Hepatic stellate cell (primary cell): ENCODE measurements around the gene ALKAL2.

Experiments
- DNase-seq: peaks from one replicate; pipeline ENCODE4 v3.0.0; 2011; ENCODE audit warnings: low spot score

ALKAL2 gene

DNA sequence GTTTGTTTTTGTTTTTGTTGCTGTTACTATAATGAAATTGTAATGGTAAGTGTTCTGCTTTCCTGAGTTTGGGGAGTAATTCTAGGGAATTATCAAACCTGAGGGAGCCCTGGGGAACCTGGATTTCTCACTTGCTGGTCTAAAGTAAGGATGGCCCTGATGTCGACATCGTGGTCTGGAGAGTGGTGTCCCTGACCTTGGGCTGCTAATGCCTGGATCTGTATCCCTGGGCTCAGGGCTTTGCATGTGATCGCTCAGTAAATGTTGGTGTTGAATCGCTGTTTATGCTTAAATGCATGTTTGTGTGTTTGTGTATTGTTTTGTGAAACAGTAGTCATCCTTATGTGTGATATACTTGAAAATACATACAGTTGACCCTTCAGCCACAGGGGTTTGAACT, 17.0 kb downstream of the ALKAL2 start:
- DNase-seq, result no peak

DNA sequence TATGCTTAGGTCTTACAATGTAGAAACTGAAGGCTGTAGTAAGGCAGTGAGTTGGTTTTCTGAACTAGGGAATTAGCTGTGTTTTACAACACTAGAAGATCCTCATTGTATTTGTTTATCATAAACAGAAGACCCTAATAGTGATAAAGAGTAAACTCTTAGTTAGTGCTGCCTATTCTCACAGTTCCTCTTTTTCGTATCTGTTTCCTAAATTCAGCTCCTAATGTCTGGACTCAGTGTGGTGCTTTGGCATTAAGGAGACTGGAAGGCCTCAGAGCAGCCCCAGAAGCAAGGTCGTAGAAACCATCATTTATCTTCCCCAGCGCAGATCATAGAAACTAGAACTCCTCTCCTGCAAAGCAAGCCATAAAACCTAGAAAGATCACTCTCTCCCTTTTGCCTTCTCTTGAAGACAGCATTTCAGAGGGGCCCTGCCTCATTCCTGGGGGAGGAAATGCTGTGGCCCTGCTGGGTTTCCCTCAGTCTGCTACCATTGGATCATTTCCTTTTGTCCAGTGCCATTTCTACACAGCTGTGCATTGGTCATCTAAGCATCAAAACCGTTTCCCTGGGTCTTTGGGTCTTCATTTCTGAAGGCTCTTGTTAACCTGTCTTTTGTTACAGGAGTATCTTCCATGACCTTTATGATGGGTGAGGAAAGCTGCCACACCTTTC, 18.4 kb downstream of the ALKAL2 start:
- no peak for DNase-seq

DNA sequence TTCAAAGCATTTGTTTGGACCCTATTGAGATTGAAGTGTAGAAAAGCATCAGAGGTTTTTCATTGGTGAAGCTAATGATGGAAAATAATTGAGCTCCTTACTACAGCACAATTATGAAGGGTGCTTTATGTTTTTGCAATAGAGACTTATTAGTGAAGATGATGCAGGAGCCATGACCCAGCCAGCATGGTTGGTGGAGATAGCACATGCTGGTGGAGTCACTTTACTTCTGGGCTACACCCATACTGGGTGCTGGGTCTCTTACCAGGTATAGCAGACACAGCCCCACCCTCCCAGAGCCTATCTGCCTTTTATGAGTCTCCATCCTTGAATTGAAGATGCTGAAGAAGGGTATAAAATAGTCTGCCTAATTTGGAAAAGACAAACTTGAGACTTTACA, 19.6 kb downstream of the ALKAL2 start:
- DNase-seq, result no peak

DNA sequence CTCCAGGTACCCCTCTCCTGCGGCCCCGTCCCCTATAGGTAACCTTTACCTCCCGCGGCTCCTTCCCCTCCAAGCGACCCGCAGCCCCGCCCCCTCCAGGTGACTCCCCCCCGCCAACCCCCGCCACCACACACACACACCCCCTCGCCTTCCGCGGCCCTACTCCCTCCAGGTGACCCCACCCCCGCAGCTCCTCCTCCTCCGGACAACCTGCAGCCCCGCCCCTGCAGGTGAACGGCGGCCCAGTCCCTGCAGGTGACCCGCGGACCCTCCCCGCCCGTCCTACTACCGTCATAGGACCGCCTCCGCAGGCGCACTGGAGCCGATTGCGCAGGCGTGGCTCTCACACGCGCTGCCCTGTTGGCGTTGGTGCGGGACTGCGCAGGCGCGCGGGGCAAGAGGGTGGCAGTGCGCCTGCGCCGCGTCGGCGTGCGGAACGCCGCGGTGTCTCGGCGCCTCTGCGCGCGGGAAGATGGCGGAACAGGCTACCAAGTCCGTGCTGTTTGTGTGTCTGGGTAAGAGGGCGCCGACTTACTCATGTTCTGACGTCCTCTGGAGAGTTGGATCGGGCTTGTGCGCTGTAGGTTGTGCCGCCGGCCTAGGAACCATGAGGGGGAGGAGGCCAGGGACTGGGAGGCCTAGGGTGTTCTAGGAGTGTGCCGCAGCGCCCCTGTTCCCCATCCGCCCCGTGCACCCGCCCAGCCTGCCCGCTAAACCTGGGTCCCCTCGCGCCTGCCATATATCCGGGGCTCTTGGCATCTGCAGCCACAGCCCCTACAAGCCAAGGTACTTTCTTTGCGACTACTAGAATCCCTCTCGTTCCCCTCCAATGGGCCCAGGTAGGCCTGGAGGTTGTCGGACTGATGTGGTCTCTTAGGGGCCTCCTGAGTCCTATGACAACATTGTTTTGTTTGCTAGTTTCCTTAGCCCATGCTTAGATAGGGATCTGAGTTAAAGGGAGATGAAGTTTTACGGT, 23.1 kb downstream of the ALKAL2 start, which contains the start of gene ACP1:
ACP1 (plus strand) TSS at position 455 of the 976 bp plus-strand sequence; CDS start at position 473, 18 bp downstream.
- DNase-seq, result peak; percentile 97

DNA sequence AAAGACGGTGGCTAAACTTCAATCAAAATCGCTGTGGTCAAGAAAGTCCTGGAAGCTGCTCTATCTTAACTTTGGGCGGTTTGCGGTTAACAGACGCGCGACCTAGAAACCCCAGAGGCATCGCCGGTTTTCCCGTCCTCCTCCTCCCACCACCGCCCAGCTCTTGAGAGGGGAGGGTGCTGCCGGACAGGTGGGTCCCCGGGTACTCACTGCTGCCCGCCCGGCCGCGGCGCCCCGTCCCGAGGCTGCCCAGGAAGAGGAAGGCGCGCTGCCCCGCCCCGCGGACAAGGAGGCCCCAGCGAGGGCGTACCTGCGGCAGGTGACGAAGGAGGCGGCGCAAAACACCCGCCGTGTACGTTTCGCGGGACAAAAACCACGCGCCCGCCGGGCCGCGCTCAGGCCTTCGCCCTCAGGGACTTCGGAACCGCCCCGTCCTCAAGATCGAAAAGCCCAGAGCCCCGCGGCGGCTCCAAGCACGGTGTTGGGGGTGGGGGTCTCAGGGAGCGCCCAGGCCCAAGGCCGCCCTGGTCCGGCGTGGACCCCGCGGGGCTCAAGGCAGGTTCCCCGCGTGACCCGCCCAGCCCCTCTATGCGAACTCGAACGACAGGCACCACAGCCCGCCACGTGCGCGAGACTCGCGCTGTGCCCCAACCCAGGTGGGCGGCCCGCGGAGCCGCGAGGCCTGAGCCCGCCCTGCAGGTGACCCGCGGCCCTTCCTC, 24.0 kb downstream of the ALKAL2 start, which contains the start of gene SH3YL1:
SH3YL1 (minus strand) TSS at position 259 of the 719 bp plus-strand sequence; CDS start at position 211, 48 bp downstream.
- peak; percentile 9 for DNase-seq

DNA sequence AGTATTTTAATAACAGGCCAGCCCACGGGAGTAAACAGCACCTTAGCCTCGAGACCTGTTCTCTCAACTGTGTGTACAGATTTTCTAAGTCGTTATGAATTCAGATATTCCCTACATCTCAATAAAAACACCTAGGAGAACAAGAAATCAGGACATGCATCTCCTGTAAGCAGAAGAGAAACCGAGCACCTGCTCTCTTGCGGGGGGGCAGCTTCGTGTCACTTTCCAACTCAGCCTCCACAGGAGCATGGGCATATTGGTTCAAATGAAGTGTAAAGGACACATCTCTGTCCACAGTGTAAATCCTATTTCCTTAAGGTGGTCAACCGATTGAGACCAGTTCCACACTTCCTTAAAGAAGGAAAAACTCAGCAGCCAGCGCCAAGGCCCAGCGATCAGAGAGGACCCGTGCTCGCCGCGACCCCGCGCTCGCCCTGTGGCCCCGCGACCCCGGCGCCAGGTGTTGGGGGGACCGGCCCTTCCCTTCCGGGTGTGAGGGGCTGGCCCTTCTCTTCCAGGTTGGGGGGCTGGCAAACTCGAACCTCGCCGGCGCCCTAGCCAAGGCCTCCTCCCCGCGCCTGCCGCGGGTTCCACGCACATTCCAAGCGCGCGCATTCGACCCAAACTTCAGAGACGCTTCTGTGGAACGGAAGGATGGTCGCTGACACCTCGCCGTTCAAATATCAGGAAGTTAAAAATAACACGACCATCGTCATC, 24.7 kb downstream of the ALKAL2 start:
- DNase-seq, result no peak

DNA sequence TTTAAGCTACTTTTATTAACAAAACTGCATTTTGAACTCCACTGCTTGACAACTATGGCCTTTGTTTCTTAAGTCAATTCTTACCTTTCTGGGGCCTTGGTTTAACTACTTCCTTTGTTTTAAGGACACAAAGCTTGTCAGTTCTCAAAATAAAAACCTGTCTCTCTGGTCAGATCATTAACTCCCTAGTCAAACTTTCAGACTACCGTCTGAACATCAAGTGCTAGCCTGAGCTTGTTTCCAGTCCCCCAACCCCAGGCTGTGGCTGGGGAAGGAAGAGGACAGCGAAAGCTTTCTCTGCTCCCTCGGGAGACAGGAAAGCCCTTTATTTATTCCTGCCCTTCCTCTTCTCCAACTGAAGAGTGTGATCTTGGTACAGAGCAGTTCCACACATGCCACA, 25.8 kb downstream of the ALKAL2 start:
- no peak for DNase-seq

DNA sequence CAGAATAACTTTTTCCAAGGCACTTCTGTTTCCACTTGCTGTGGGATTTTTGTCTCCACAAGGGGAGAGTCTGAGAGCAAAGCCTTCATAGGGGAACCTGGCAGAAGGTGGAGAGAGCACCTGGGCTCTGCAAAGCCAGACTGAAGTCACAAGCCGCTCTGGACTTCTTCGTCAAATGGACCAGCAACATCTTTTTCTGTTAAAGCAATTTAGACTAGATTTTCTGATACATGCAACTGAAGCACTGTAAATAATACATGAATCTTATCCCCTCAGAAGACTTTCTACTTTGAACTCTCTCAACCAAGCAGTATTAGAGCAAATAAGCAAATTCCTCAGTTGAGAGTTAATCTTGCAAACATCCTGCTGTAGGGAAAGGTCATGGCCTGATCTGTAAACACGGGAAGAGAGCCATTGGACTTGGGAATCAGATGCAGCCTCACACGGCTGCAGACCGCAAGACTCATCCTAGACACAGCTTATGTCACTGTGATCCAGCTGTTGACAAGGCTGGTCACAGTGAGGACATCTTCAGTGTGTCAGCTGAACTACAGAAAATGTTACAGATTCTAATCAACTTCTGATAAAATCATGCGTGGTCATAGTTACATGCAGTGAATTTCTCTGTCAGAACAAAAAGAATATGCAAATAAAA, 27.3 kb downstream of the ALKAL2 start:
- DNase-seq, result peak; percentile 23

DNA sequence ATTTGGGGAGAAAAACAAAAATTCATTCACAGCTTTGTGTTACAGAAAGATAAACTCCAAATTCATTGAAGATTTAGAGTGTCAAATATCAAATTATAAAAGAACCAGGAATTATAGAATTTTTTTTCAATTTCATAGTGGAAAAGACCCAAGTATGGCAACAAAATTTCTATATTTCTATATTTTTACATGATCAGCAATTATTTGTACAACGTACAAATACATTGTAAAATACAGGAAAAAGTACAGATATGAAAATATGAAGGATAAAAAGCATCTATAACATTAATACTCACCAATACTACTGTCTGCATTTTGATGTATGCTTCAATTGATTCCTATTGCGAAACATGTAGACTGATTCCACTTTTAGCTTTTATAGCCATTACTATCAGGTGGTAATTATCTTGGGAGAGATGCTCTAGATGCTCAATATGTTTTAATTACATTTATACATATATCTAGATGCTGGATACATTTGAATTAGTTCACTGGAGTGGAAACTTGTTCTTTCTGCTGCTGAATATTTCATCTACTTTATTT, 28.0 kb downstream of the ALKAL2 start:
- DNase-seq, result no peak

DNA sequence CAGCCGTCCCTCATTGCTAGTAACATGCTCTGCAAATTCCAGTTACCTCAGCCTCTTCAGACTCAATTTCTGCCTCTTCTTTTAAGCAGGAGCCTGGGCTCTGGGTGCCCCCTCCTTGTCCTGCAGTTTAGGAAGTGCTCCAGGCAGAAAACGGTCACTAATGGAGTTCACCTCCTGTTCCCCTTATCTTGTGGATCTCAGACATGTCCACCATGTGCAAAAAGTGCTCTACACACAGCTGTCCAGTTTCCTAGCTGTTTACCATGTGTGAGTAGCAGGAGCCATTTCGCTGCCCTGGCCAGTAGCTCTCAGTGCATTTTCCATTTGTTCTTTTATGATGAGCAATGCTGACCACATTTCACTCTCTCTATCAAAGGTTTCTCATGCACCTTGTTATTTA, 29.0 kb downstream of the ALKAL2 start:
- DNase-seq, result no peak

DNA sequence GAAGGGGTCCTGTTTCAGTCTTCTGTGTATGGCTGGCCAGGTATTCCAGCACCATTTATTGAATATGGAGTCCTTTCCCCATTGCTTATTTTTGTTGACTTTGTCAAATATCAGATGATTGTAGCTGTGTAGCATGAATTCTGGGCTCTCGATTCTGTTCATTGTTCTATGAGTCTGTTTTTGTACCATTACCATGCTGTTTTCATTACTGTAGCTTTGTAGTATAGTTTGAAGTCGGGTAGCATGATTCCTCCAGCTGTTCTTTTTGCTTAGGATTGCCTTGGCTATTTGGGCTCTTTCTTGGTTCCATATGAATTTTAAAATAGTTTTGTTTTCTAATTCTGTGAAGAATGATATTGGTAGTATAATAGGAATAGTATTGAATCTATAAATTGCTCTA, 30.0 kb downstream of the ALKAL2 start:
- no peak for DNase-seq

DNA sequence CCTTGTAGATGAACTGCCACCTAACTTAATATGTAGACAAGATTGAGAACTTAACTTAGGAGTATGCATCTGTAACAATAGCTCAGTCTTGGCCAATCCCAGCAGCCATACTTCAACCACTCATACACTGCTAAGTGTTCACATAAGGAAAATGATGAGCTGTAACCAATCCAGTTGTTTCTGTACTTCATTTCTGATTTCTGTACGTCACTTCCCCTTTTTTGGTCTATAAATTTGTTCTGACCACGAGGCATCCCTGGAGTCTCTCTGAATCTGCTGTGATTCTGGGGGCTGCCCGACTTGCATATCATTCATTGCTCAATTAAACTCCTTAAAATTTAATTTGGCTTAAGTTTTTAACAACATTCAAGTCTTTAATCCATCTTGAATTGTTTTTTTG, 30.5 kb downstream of the ALKAL2 start:
- DNase-seq, result no peak

DNA sequence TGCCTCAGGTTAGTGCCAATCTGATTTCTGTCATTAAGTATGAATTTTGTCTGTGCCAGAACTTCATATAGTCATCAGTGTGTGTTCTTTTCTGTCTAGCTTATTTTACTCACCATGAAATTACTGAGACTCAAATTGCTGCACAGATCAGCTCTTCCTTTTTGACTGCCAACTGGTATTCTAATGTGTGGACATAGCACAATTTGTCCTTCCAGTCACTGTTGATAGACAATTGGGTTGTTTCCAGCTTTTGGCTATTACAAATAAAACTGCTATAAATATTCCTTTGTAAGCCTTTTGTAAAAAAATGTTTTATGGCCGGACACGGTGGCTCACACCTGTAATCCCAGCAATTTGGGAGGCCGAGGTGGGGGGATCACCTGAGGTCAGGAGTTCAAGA, 31.8 kb downstream of the ALKAL2 start:
- DNase-seq, result no peak

DNA sequence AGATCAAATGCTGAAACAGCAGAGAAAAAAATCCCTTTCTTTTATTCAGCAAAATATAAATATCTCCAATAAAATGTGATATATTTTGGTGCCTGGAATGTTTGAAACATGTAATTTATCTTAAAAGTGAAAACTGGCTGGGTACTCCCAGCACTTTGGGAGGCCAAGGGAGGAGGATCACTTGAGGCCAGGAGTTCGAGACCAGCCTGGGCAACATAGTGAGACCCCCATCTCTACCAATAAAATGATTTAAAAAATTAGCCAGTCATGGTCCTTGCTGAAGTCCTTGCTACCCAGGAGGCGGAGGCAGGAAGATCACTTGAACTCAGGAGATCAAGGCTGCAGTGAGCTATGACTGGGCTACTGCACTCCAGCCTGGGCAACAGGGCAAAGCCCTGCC, 32.7 kb downstream of the ALKAL2 start:
- DNase-seq, result no peak

DNA sequence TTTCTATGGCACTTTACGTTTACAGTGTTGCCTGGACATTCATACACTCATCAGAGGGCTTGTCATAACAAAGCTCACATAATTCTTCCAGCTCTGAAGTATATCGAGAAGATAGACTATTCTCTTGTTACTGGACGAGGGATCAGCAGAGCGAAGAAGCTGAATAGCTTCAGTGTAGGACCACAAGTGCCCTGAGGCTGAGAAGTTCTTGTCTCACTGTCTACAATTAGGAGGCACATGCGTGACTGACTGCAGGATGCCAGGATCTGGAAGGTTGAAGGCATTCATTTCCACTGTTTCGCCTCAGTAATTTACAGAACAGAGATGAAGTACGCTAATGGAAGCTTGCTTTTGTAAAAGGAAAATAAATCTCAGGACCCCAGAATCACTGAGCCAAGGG, 33.6 kb downstream of the ALKAL2 start:
- DNase-seq, result no peak

DNA sequence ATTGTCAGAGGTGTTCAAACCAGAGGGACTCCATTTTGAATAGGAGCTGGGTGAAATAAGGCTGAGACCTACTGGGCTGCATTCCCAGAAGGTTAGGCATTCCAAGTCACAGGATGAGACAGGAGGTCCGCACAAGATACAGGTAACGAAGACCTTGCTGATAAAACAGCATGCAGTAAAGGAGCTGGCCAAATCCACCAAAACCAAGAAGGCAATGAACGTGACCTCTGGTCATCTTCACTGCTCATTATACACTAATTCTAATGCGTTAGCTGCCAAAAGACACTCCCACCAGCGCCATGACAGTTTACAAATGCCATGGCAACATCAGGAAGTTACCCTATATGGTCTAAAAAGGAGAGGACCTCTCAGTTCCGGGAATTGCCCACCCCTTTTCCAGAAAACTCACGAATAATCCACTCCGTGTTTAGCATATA, 34.7 kb downstream of the ALKAL2 start:
- DNase-seq, result no peak

DNA sequence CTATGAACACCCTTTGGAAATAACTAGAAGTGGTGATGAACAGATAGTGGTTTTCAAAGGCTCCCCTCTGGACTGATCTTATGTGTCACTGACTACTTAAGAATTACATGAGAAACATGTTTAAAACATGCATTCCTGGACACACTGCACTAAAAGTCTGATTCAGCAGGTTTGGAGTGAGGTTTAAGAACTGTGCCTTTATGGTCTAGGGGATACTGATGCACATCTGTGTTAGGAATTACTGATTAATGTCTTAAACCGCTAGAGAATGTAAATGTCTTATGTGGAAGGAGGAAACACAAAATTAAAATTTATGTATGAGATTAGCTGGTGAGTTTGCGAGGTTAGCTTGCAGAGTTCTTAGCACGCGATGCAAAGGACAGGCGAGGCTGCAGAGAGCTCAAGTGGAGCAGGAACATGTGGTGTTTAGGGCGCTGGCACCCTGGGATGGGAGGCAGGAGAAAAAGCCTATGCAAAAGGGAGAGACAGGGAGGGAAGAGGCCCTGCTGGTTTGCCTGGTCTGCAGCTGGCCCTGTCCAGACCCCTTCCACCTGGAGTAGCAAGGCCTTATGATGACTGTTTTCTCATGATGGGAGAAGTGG, 35.8 kb downstream of the ALKAL2 start:
- no peak for DNase-seq

DNA sequence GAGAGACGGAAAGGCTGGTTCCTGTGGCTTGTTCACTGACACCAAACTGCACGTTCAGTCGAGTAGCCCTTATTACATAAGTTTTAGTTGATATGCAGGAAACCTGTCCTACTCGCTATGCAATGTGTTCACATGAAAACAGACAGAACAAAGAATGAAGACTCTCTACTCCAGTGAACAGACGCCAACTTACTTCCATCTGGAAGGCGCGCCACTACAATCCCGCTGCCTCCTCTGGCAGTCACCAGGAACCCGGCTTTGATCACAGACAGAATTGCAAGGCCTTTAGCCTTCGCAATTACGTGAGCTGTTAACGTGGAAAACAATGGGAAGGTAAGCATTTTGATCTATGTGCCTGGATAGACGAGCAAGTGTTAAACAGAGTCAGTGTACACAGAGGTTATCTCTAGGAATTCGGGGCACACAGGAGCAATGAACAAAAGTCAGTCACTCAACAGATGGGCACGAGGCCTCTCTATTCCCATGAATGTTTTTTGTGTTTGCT, 38.3 kb downstream of the ALKAL2 start:
- DNase-seq, result no peak

DNA sequence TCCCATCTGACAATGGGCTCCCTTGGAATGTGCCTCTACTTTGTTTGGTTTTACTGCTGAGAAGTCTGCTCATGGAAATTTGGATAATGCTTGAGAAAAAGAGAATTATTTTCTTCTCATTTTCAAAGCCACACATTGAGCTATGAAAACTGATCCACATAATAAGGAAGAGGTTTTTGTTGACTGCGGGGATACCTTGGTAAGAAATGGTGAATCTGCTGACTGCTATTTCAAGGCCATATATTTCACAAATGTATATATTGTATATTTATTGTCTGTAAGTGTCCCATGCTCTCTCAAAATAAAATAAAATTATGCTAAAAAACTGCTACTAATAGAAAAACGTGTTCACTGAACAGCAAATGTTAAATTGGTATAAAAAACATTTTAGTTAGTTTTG, 39.2 kb downstream of the ALKAL2 start:
- no peak for DNase-seq

DNA sequence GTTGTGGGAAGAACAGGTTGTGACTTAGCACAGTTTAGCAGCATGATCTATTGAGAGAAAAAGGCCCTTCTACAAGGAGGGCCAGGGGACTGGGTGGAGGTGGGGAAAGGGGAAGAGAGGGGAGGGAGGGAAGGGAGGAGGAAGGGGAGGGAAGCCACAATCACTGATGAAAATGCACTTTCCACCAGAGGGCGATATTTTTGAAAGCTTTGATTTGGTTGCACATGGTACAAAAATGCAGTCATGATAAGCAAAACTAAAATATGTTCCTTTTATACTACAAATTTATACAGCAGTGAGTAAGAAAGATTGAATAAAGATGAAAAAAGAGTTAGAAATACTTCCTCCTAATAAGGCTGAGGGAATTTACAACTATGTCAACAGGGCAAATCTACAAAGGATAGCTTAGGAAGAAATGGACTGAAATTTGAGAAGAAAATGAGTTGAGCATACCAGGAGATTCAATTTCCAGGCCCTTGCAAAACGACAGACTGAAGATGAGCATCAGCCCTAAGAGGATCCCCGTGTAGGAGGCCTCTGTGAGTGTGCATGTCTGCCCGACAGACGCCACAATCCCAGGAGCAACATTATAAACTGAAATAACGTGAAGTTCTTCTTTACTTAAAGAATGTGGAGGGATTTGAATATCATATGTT, 41.3 kb downstream of the ALKAL2 start:
- peak; percentile 17 for DNase-seq
